Heart right ventricle (tissue), 16 donors: ENCODE results near the gene TMEFF1. TPM values are rescaled to one million over a fixed set of nuclear protein-coding genes. Genes with fewer than 3 reads are reported as not detected.

ENCODE experiments used
- ATAC-seq, 8 donors: fragments of 200-7000 bp; cut with Tn5 transposase; one replicate each; pipeline ENCODE4 v1.9.1; 2020; ENCODE audit warnings: mild to moderate bottlenecking in 8 of 8, moderate library complexity in 8 of 8, moderate number of reproducible peaks in 1 of 8
- DNase-seq, 2 donors: peaks; one replicate each; pipeline ENCODE4 v3.0.0-alpha.2; 2020
- H3K27ac ChIP-seq, 10 donors: fragments of 200-600 bp; sonication (generic) in 2 of 10; one replicate each; pipeline versions ENCODE4 v1.5.0 to v1.8.0; 2020 to 2022; ENCODE audit warnings: mild to moderate bottlenecking in 3 of 10
- H3K27me3 ChIP-seq, 7 donors: fragments of 200-600 bp; one replicate each; pipeline ENCODE4 v1.8.0; 2021 to 2022; ENCODE audit warnings: mild to moderate bottlenecking in 2 of 7
- H3K36me3 ChIP-seq, 9 donors: fragments of 200-600 bp; sonication (generic) in 1 of 9; one replicate each; pipeline versions ENCODE4 v1.5.0 to v1.8.0; 2020 to 2022; ENCODE audit warnings: mild to moderate bottlenecking in 2 of 9
- H3K4me1 ChIP-seq, 9 donors: fragments of 200-600 bp; sonication (generic) in 1 of 9; one replicate each; pipeline versions ENCODE4 v1.5.0 to v1.8.0; 2020 to 2022; ENCODE audit warnings: mild to moderate bottlenecking in 4 of 9
- H3K4me3 ChIP-seq, 10 donors: fragments of 200-600 bp; sonication (generic) in 2 of 10; one replicate each; pipeline versions ENCODE4 v1.5.0 to v1.8.0; 2020 to 2022; ENCODE audit warnings: mild to moderate bottlenecking in 7 of 10, moderate library complexity in 2 of 10
- H3K9me3 ChIP-seq, 11 donors: fragments of 200-600 bp in 10 of 11; sonication (generic) in 2 of 11; one replicate each; pipeline versions ENCODE4 v1.5.0 to v1.8.0; 2013 to 2022; ENCODE audit warnings: mild to moderate bottlenecking in 2 of 11, control low read depth in 1 of 11, moderate library complexity in 1 of 11
- WGBS, 2 donors: extraction: QIAGEN DNeasy Blood & Tissue Kit; methylation state at CpG; one replicate each; pipeline ENCODE4 v1.1.7; 2013; ENCODE audit warnings: inconsistent platforms in 1 of 2; 5-methylcytosine and 5-hydroxymethylcytosine counted together
- intact Hi-C, 10 donors: fragments of 100-400 bp; cut with DNase I; formaldehyde crosslinking; loops; one replicate each; pipeline versions ENCODE4 v1.11.1 to v1.14.2; 2022
- polyA plus RNA-seq, 2 donors: library from polyadenylated mRNA; stranded (reverse); fragments of 200-250 nt; gene quantifications; one replicate each; pipeline ENCODE4 v1.2.3, GENCODE V29; 2013
- total RNA-seq, 10 donors: library from RNA; stranded (reverse); fragmentation: NEBNext Ultra II Directional in 3 of 10; extraction: Animal tissue kit (Norgen Biotek cat#: 25700) in 3 of 10; gene quantifications; one replicate each; pipeline versions ENCODE4 v1.2.1 to v1.2.4, GENCODE V29; 2021 to 2023
- TF ChIP-seq, protein P1 (sequence below), 9 donors: fragments of 200-600 bp; sonication (generic) in 2 of 9; IDR thresholded peaks; one replicate each; pipeline versions ENCODE4 v1.5.0 to v1.8.0; 2021 to 2022; ENCODE audit warnings: antibody characterized with exemption in 9 of 9, mild to moderate bottlenecking in 5 of 9, moderate library complexity in 1 of 9
- donor health status: Arrhythmogenic right ventricular cardiomyopathy.
- donor health status: ischemic (EF 13 %, LVEDD 7.1; RV severe dilation, severe dysfunction).
- donor health status: healthy with polysubstance abuse.
- donor health status: DM: no; HTN: yes; CAD: no.
- donor health status: DM: no; HTN: no; CAD: no.
- donor health status: ischemic (EF 25% LVEDD 6.9; RV normal size, moderate dysfunction).
- donor health status: ischemic (EF 25% LVEDD 5.7; RV mildly dilated, moderate dysfunction).
- donor health status: healthy.
- donor health status: DM: yes; HTN: yes; CAD: no.
- donor health status: Ischemic cardiomyopathy.
- donor health status: ischemic (EF 35%, LVEDD 5.7; RV mildly dilated, moderate dysfunction).
- donor health status: nonischemic (EF 11% LVEDD 7.7; RV severe dilation, severe dysfunction).
- donor health status: DM: yes; HTN: yes; CAD: no.
- donor health status: PGD.
- donor health status: ischemic (EF 29% LVEDD 5.4; RV normal size, mild dysfunction).
- donor health status: nonischemic (EF 23%, LVEDD 6.1; RV moderate dilation, normal function).

TMEFF1 gene
- total and polyA plus RNA-seq, 12 donors, result 0.03 to 0.60 (median 0.18) TPM; not detected in 7

DNA sequence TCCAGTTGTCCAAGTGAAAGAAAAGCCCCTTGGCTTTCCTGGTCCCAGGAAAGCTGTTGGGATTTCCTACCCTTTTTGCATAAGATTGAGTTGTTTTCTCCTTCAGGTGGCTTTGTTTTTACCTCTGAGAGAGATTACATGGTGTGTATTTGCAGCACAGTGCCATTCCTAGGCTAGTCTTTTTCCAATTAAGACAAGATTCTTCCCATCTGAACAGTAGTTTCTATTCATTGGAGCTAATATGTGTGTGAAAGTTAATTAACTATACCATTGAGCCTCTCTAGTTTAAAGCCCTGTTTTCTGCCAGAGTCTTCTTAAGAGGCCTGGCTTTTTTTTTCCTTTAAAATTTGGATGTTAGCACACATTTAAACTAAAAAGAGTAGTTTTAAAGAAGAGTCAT, 25.9 kb upstream of the TMEFF1 start:
- intact Hi-C loops, result loop anchor here in 2 of 10 donors (5.0 to 10.0 kb wide), 2 partner anchors 148 to 150 kb away; no protein-coding TSS in a partner anchor
- TF ChIP-seq, protein P1, sequence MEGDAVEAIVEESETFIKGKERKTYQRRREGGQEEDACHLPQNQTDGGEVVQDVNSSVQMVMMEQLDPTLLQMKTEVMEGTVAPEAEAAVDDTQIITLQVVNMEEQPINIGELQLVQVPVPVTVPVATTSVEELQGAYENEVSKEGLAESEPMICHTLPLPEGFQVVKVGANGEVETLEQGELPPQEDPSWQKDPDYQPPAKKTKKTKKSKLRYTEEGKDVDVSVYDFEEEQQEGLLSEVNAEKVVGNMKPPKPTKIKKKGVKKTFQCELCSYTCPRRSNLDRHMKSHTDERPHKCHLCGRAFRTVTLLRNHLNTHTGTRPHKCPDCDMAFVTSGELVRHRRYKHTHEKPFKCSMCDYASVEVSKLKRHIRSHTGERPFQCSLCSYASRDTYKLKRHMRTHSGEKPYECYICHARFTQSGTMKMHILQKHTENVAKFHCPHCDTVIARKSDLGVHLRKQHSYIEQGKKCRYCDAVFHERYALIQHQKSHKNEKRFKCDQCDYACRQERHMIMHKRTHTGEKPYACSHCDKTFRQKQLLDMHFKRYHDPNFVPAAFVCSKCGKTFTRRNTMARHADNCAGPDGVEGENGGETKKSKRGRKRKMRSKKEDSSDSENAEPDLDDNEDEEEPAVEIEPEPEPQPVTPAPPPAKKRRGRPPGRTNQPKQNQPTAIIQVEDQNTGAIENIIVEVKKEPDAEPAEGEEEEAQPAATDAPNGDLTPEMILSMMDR (IDR thresholded peaks at IDR 0.05), result no peak
- ATAC-seq (no peak), DNase-seq (no peak)
- Histone ChIP-seq H3K36me3 (peaks cover 0 to 60% (median 11%) of the 10 kb centered on the region in 9 donors), H3K27me3 (no peaks in the 10 kb centered on the region), H3K4me3 (no peak overlapping the region), H3K4me1 (peaks cover 0 to 30% (median 7%) of the 10 kb centered on the region in 9 donors), H3K9me3 (no peaks in the 10 kb centered on the region), H3K27ac (no peak overlapping the region)

DNA sequence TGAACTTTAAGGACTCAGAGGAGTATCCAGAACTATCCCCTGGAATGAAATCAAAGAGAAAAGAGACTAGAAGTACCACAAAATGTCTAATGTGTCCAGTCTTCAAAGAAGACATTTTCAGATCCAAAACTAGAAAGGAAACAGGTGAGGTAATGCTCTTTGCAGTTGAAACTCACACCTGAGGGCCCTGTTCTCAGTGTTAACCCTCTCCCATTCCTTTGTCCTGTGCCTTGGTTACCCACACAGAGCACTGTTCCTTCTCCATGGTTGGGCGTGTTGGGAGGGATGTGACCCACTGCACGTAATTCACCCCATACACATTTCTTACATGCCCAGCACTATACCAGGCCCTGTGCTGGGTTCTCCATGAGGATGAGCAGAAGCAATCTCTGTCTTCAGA, 24.7 kb upstream of the TMEFF1 start:
- Histone ChIP-seq H3K4me3 (no peak overlapping the region), H3K27me3 (no peaks in the 10 kb centered on the region), H3K9me3 (peaks cover 0 to 5% (median 0%) of the 10 kb centered on the region in 11 donors), H3K4me1 (peaks cover 0 to 30% (median 7%) of the 10 kb centered on the region in 9 donors), H3K27ac (no peak overlapping the region), H3K36me3 (peaks cover 0 to 62% (median 14%) of the 10 kb centered on the region in 9 donors)
- intact Hi-C loops, result loop anchor here in 2 of 10 donors (5.0 to 10.0 kb wide), 2 partner anchors 147 to 149 kb away; no protein-coding TSS in a partner anchor
- TF ChIP-seq, protein P1 (IDR thresholded peaks at IDR 0.05), result no peak
- WGBS, 2 donors, result 98 to 99% methylated on average over 2 of the region's 2 CpGs
- ATAC-seq (no peak), DNase-seq (no peak)

DNA sequence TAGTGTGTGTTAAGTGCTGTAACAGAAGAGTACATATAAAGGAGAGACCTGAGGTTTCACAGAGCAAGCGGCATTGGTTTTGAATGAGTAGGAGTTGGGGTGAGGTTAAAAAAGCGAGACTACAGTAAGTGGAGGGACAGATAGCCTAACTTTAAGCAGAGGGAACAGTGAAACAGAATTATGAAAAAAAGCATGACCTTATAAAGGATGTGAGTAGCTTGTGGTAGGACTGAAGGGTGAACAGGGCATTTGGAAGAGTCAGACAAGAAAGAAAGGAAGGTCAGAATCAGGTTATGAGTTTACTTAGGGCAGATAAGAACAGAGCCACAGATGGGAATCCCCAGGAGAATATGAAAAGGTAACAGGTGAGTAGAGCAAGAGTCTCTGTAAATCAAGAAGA, 23.5 kb upstream of the TMEFF1 start:
- peaks cover 0 to 7% (median 0%) of the 10 kb centered on the region in 11 donors for H3K9me3 ChIP-seq
- intact Hi-C loops, result loop anchor here in 2 of 10 donors (5.0 to 10.0 kb wide), 2 partner anchors 145 to 148 kb away; no protein-coding TSS in a partner anchor

DNA sequence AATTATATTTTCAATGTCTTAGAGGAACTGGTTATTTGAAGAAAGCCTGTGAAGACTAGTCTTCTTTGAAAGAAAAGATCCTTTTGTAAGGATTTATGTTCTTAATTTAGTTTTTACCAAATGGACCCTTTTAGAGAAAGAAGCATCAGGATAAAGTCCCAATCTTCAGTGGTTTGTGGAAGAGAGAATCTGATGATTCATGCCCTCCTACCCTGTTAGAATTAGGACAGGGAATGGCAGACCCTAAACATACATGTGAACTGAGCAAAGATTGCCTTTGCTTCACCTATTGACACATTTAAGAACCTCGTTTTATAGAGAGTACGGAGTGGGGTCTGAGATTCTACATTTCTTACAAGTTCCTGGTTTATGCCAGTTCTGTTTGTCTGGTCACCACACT, 20.1 kb upstream of the TMEFF1 start:
- ATAC-seq (no peak), DNase-seq (no peak)
- peaks cover 0 to 12% (median 2%) of the 10 kb centered on the region in 9 donors for H3K4me1 ChIP-seq
- intact Hi-C loops, result no loop called here
- TF ChIP-seq, protein P1 (IDR thresholded peaks at IDR 0.05), result no peak
- WGBS, 2 donors, result 98% methylated on average over 2 of the region's 2 CpGs
- H3K9me3 ChIP-seq, result peaks cover 0 to 7% (median 0%) of the 10 kb centered on the region in 11 donors
- H3K27ac ChIP-seq, result no peak overlapping the region
- peaks cover 0 to 48% (median 13%) of the 10 kb centered on the region in 9 donors for H3K36me3 ChIP-seq
- no peaks in the 10 kb centered on the region for H3K27me3 ChIP-seq
- no peak overlapping the region for H3K4me3 ChIP-seq

More for the DNA sequence above, 23.5 kb upstream of the TMEFF1 start:
- Histone ChIP-seq H3K4me1 (peaks cover 0 to 22% (median 5%) of the 10 kb centered on the region in 9 donors), H3K27me3 (no peaks in the 10 kb centered on the region), H3K36me3 (peaks cover 0 to 65% (median 14%) of the 10 kb centered on the region in 9 donors), H3K27ac (no peak overlapping the region), H3K4me3 (no peak overlapping the region)
- DNase-seq (no peak), ATAC-seq (no peak)
- WGBS, 2 donors, result 97 to 100% methylated on average over 2 of the region's 2 CpGs
- TF ChIP-seq, protein P1 (IDR thresholded peaks at IDR 0.05), result no peak
